DOHH2 (cell line): ENCODE results near the gene XPOT.

ENCODE experiments used
- H3F3A ChIP-seq: fragments of 200-600 bp; sonication (generic), shearing (Covaris generic); 2 replicates; pipeline ENCODE4 v1.6.0; 2016; ENCODE audit warnings: antibody characterized with exemption, mild to moderate bottlenecking; ENCODE audit not compliant: control insufficient read depth, insufficient read depth
- H3K27ac ChIP-seq: fragments of 200-600 bp; sonication (generic); 2 replicates; pipeline ENCODE4 v1.5.1; 2014; ENCODE audit warnings: low read depth, mild to moderate bottlenecking, low read length, moderate library complexity
- H3K27me3 ChIP-seq: fragments of 200-600 bp; sonication (generic); 2 replicates; pipeline ENCODE4 v1.6.1; 2014; ENCODE audit warnings: mild to moderate bottlenecking, low read length, mixed read lengths; ENCODE audit not compliant: control insufficient read depth
- H3K36me3 ChIP-seq: fragments of 200-600 bp; sonication (generic); 2 replicates; pipeline ENCODE4 v1.6.1; 2014; ENCODE audit warnings: mild to moderate bottlenecking, low read length, moderate library complexity, mixed read lengths; ENCODE audit not compliant: control insufficient read depth
- H3K4me1 ChIP-seq: fragments of 200-600 bp; sonication (generic); 2 replicates; pipeline ENCODE4 v1.6.1; 2014; ENCODE audit warnings: mild to moderate bottlenecking, low read length, mixed read lengths; ENCODE audit not compliant: control insufficient read depth
- H3K4me2 ChIP-seq: fragments of 200-600 bp; sonication (generic); 2 replicates; pipeline ENCODE4 v1.6.0; 2014; ENCODE audit warnings: mild to moderate bottlenecking, low read length, moderate library complexity
- H3K4me3 ChIP-seq: fragments of 200-600 bp; sonication (generic); 2 replicates; pipeline ENCODE4 v1.5.1; 2014; ENCODE audit warnings: mild to moderate bottlenecking, low read length, mixed read lengths
- H3K79me2 ChIP-seq: fragments of 200-600 bp; sonication (generic); 2 replicates; pipeline ENCODE4 v1.6.1; 2014; ENCODE audit warnings: mild to moderate bottlenecking, low read length, mixed read lengths; ENCODE audit not compliant: control insufficient read depth
- H3K9me2 ChIP-seq: fragments of 200-600 bp; sonication (generic); replicated peaks from 2 replicates; pipeline ENCODE4 v1.6.1; 2014; ENCODE audit warnings: mild to moderate bottlenecking, low read length, mixed read lengths; ENCODE audit not compliant: control insufficient read depth
- H3K9me3 ChIP-seq: fragments of 200-600 bp; sonication (generic); 2 replicates; pipeline ENCODE4 v1.6.1; 2014; ENCODE audit warnings: antibody characterized with exemption, low read length, mixed read lengths; ENCODE audit not compliant: control insufficient read depth, insufficient read depth
- H4K20me1 ChIP-seq: fragments of 200-600 bp; sonication (generic); 2 replicates; pipeline ENCODE4 v1.6.0; 2014; ENCODE audit warnings: low read depth, mild to moderate bottlenecking, antibody characterized with exemption, low read length, moderate library complexity; ENCODE audit not compliant: control insufficient read depth, insufficient read depth
- EZH2phosphoT487 ChIP-seq: fragments of 200-600 bp; sonication (generic); IDR thresholded peaks from 2 replicates; pipeline ENCODE4 v1.6.1; 2017; ENCODE audit warnings: borderline replicate concordance, mild to moderate bottlenecking, antibody characterized with exemption, low read length, moderate library complexity, mixed read lengths
- TF ChIP-seq, protein P1 (sequence below): fragments of 200-600 bp; sonication (generic); IDR thresholded peaks from one replicate; pipeline ENCODE4 v1.5.1; 2014; ENCODE audit warnings: antibody characterized with exemption, mild to moderate bottlenecking, low read depth, low read length; ENCODE audit not compliant: poor library complexity, severe bottlenecking

The XPOT gene

DNA sequence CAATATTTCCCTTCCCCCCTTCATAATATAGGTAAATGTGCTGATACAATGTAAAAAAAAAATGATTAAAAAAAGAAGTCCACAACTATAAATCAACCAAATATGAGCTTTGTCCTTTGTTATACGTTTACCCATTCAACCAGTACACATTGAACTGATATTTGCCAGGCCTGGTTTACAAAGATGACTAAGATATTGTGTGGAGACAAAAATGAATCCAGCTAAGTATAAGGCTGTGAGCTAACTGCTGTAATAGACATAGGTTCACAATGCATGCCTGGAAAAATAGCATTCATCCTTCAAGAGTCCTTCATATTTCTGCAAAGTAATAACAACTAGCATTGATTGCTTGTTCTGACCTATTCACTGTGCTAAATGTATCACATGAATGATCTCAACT is 20.5 kb upstream of the XPOT start:
- no peaks in the 10 kb centered on the region for H3K36me3 ChIP-seq
- H4K20me1 ChIP-seq = no peaks in the 10 kb centered on the region
- no peaks in the 10 kb centered on the region; the same call in 1 of the 2 replicates for H3K27me3 ChIP-seq
- H3K4me3 ChIP-seq = no peak overlapping the region
- H3F3A ChIP-seq = no peaks in the 10 kb centered on the region
- no peak overlapping the region for H3K4me2 ChIP-seq
- peaks cover 4% of the 10 kb centered on the region; the same call in 1 of the 2 replicates for H3K9me3 ChIP-seq
- H3K27ac ChIP-seq = no peak overlapping the region
- no peaks in the 10 kb centered on the region for H3K9me2 ChIP-seq
- H3K4me1 ChIP-seq = no peaks in the 10 kb centered on the region
- no peaks in the 10 kb centered on the region for H3K79me2 ChIP-seq
- TF ChIP-seq EZH2phosphoT487 = no peak
- TF ChIP-seq, protein P1, sequence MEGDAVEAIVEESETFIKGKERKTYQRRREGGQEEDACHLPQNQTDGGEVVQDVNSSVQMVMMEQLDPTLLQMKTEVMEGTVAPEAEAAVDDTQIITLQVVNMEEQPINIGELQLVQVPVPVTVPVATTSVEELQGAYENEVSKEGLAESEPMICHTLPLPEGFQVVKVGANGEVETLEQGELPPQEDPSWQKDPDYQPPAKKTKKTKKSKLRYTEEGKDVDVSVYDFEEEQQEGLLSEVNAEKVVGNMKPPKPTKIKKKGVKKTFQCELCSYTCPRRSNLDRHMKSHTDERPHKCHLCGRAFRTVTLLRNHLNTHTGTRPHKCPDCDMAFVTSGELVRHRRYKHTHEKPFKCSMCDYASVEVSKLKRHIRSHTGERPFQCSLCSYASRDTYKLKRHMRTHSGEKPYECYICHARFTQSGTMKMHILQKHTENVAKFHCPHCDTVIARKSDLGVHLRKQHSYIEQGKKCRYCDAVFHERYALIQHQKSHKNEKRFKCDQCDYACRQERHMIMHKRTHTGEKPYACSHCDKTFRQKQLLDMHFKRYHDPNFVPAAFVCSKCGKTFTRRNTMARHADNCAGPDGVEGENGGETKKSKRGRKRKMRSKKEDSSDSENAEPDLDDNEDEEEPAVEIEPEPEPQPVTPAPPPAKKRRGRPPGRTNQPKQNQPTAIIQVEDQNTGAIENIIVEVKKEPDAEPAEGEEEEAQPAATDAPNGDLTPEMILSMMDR = no peak

- Histone ChIP-seq H3K9me3 (peaks cover 4% of the 10 kb centered on the region; the same call in 1 of the 2 replicates), H3F3A (no peaks in the 10 kb centered on the region), H3K4me1 (no peaks in the 10 kb centered on the region), H3K4me2 (no peak overlapping the region), H3K9me2 (no peaks in the 10 kb centered on the region), H3K36me3 (no peaks in the 10 kb centered on the region), H3K79me2 (no peaks in the 10 kb centered on the region), H4K20me1 (no peaks in the 10 kb centered on the region), H3K4me3 (no peak overlapping the region), H3K27me3 (no peaks in the 10 kb centered on the region; the same call in 1 of the 2 replicates), H3K27ac (no peak overlapping the region)
- TF ChIP-seq EZH2phosphoT487 = no peak
- TF ChIP-seq, protein P1 = no peak
Observed at GRCh38 chr12:64385019-64385418, 19.2 kb upstream of the XPOT start.

- Histone ChIP-seq H3F3A (no peaks in the 10 kb centered on the region), H3K9me3 (peaks cover 1% of the 10 kb centered on the region; the same call in 1 of the 2 replicates), H3K4me1 (no peaks in the 10 kb centered on the region), H3K4me3 (no peak overlapping the region), H3K79me2 (no peaks in the 10 kb centered on the region), H3K9me2 (no peaks in the 10 kb centered on the region), H3K36me3 (no peaks in the 10 kb centered on the region), H3K27me3 (no peaks in the 10 kb centered on the region; the same call in 1 of the 2 replicates), H4K20me1 (no peaks in the 10 kb centered on the region), H3K27ac (no peak overlapping the region), H3K4me2 (no peak overlapping the region)
- TF ChIP-seq EZH2phosphoT487 = no peak
- TF ChIP-seq, protein P1 = no peak
Observed at GRCh38 chr12:64385468-64385867, 18.7 kb upstream of the XPOT start.
